Testis (tissue), 3 donors: ENCODE measurements around the gene MAN1A2. TPM values are rescaled to one million over a fixed set of nuclear protein-coding genes. Genes with fewer than 3 reads are reported as not detected.

Experiments
- DNase-seq: peaks from one replicate; pipeline ENCODE4 v3.0.0-alpha.2; 2019
- H3K27ac ChIP-seq, 2 donors: fragments of 200-600 bp; sonication (generic); one replicate each; pipeline ENCODE4 v1.5.1; 2019
- H3K27me3 ChIP-seq: fragments of 200-600 bp; sonication (generic); one replicate; pipeline ENCODE4 v1.5.1; 2019
- H3K36me3 ChIP-seq: fragments of 200-600 bp; sonication (generic); one replicate; pipeline ENCODE4 v1.5.1; 2017; ENCODE audit warnings: low read depth; ENCODE audit errors: missing control alignments
- H3K4me1 ChIP-seq: fragments of 200-600 bp; sonication (generic); one replicate; pipeline ENCODE4 v1.5.1; 2019
- H3K4me3 ChIP-seq, 2 donors: fragments of 200-600 bp; sonication (generic); one replicate each; pipeline ENCODE4 v1.5.1; 2017 to 2019
- H3K9me3 ChIP-seq: fragments of 200-600 bp; sonication (generic); one replicate; pipeline ENCODE4 v1.5.1; 2017
- POLR2A ChIP-seq: fragments of 450-650 bp; IDR thresholded peaks from one replicate; pipeline ENCODE4 v1.6.1; 2017; ENCODE audit warnings: antibody characterized with exemption, mild to moderate bottlenecking, moderate library complexity
- WGBS, 2 donors: methylation state at CpG; one replicate each; pipeline ENCODE4 v1.1.5; 2018; 5-methylcytosine and 5-hydroxymethylcytosine counted together
- intact Hi-C: fragments of 100-400 bp; cut with DNase I; formaldehyde crosslinking; loops from one replicate; pipeline ENCODE4 v1.15.1; 2023; ENCODE audit warnings: low total_unique reads
- polyA plus RNA-seq: library from polyadenylated mRNA; stranded (reverse); fragments of 350-450 nt; fragmentation: Illumina TruSeq; extraction: RNeasy Lipid Tissue Mini Kit (QIAGEN cat#74804); gene quantifications from one replicate; pipeline ENCODE4 v1.2.3, GENCODE V29; 2014; ENCODE audit warnings: low read depth, low replicate concordance; ENCODE audit not compliant: insufficient read depth
- total RNA-seq, 2 donors: library from RNA; depleted of rRNA; stranded (reverse); fragments of >200 nt; gene quantifications; one replicate each; pipeline ENCODE4 v1.2.3, GENCODE V29; 2016
- TF ChIP-seq, protein P1 (sequence below), 3 experiments: fragments of 450-650 bp in 2 of 3; fragments of 200-600 bp in 1 of 3; sonication (generic) in 1 of 3; IDR thresholded peaks; one replicate each; pipeline ENCODE4 v1.5.1; 2016 to 2019; ENCODE audit warnings: antibody characterized with exemption in 3 of 3, mild to moderate bottlenecking in 2 of 3, moderate library complexity in 1 of 3

Gene MAN1A2
- total and polyA plus RNA-seq, 3 donors from 2014 or later: 15.0 to 69.5 (median 64.3) TPM

DNA sequence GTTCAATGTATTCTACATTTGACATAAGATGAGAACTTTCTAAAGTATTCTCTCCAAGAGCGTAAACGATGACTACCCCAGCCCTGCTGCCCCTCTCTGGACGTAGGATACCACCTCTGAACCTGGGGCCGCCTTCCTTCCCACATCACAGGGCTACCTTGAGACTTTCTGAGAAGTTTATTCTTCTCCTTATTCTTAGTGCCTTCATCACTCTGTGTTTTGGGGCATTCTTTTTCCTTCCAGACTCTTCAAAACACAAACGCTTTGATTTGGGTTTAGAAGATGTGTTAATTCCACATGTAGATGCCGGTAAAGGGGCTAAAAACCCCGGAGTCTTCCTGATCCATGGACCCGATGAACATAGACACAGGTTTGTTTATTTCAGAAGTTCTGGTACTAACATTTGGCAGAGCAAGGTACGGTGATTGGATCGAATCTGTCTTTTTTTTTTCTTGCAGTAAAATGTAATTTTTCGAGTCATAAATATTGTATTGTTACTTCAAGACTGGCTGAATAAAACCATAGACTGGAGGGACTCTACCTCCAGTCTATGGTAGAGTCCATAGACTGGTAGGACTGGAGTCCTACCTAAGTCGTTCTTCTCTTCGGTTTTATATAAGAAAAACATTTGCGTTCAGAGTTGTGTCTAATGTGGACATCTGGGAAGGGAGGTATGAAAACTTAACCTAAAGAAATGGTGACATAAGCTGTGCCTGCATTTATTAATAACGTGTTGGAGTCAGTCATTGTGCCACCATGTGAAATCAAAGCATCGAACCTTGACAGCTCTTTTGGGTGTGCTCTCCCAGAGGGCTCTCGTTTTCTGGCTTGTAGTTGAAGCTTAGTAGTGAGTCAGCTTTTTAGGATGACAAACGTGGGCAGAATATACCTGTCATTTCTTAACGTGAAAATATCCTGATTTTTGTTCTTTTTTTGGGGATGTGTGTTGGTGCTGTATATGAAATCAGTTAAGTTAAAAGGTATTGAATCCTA lies 1.2 kb downstream of the MAN1A2 start:
- whole genome bisulfite sequencing, 2 donors: 4 to 6% methylated on average over 19 of the region's 19 CpGs
- Histone ChIP-seq H3K36me3 (no peaks in the 10 kb centered on the region), H3K27ac (peak overlapping the region; percentile 96 to 99), H3K9me3 (no peaks in the 10 kb centered on the region), H3K4me1 (peaks cover 31% of the 10 kb centered on the region), H3K4me3 (peak overlapping the region; percentile 89 to 90), H3K27me3 (no peaks in the 10 kb centered on the region)
- TF ChIP-seq POLR2A: no peak
- TF ChIP-seq, protein P1, sequence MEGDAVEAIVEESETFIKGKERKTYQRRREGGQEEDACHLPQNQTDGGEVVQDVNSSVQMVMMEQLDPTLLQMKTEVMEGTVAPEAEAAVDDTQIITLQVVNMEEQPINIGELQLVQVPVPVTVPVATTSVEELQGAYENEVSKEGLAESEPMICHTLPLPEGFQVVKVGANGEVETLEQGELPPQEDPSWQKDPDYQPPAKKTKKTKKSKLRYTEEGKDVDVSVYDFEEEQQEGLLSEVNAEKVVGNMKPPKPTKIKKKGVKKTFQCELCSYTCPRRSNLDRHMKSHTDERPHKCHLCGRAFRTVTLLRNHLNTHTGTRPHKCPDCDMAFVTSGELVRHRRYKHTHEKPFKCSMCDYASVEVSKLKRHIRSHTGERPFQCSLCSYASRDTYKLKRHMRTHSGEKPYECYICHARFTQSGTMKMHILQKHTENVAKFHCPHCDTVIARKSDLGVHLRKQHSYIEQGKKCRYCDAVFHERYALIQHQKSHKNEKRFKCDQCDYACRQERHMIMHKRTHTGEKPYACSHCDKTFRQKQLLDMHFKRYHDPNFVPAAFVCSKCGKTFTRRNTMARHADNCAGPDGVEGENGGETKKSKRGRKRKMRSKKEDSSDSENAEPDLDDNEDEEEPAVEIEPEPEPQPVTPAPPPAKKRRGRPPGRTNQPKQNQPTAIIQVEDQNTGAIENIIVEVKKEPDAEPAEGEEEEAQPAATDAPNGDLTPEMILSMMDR (IDR thresholded peaks at IDR 0.05): no peak
- intact Hi-C loops: no loop called here
- DNase-seq: peak; percentile 26

DNA sequence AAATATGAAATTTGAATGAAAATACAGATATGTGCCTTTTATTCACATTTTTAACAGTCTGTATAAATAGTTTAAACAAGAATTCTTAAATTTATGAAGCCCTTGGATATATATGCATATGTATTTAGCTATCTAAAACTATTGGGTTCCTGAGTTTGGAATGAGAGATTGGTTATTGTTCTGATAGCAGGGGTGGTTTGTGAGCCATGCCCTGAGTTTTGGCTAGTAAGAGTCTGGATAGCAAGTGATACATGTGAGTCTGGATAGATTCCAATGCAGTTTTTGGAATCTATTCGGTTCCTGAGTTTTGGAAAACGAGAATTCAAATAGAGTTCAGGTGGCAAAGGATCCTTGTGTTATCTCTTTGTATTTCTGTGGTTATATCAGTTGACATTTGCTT lies 2.8 kb downstream of the MAN1A2 start:
- intact Hi-C loops: no loop called here
- H3K4me1 ChIP-seq: peaks cover 19% of the 10 kb centered on the region
- H3K27ac ChIP-seq: no peak overlapping the region
- no peak overlapping the region for H3K4me3 ChIP-seq
- DNase-seq: no peak
- no peaks in the 10 kb centered on the region for H3K27me3 ChIP-seq
- no peaks in the 10 kb centered on the region for H3K9me3 ChIP-seq
- no peak for TF ChIP-seq POLR2A
- TF ChIP-seq, protein P1 (IDR thresholded peaks at IDR 0.05): no peak
- no peaks in the 10 kb centered on the region for H3K36me3 ChIP-seq
- WGBS, 2 donors: 8% methylated on average over 2 of the region's 2 CpGs

DNA sequence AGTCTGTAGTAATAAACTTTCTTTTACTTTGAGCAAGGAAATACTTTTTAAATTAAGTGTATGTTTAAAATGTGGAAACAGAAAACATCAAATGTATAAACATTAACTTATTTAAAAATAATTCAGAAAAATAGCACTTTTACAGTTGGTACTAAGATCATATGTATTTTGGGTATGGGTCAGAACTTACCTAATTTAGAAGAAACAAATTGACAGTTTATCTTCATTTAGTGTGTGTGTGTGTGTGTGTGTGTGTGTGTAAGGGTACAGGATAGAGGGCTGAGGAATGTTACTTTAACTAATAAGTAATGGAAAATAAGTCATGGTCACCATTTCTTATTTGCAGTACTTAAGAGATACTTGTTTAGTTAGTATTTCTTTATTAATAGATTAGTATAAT lies 3.3 kb downstream of the MAN1A2 start:
- H3K4me1 ChIP-seq: peaks cover 17% of the 10 kb centered on the region
- intact Hi-C loops: no loop called here
- H3K27me3 ChIP-seq: no peaks in the 10 kb centered on the region
- H3K4me3 ChIP-seq: no peak overlapping the region
- H3K27ac ChIP-seq: no peak overlapping the region
- H3K9me3 ChIP-seq: no peaks in the 10 kb centered on the region
- H3K36me3 ChIP-seq: no peaks in the 10 kb centered on the region
- DNase-seq: no peak
- TF ChIP-seq, protein P1 (IDR thresholded peaks at IDR 0.05): no peak

DNA sequence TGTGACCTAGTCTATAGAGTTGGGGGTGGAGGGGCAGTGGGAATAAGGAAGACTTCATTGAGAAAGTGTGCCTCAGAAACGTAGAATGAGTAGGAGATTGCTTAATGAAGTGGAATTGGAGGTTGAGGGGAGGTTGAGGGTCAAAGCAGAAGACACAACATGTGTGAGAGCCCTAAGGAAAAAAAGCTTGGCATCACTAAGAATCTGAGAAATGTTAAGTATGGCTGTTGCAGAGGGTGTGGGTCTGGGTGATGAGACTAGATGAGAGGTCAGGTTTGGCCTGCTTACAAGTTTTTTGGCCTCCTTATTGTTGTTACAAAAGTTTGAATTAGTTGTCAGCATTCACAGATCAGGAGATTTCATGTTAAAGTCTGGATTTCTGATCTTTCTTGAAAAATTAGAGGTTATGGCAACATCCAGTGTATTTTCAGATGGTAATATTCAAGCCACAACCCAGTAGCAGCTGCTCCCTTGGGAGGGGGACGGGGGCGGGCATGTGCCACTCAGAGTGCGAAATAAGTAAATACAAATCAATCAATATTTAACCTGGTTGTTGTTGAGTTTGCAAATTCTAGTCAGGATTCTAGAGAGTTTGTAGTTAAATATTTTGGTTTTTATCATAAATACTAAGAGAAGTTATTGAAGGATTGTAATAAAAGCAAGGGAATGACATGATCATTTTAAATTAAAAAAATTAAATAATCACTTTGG lies 4.3 kb downstream of the MAN1A2 start:
- no peaks in the 10 kb centered on the region for H3K9me3 ChIP-seq
- H3K4me3 ChIP-seq: no peak overlapping the region
- peaks cover 12% of the 10 kb centered on the region for H3K4me1 ChIP-seq
- H3K36me3 ChIP-seq: no peaks in the 10 kb centered on the region
- H3K27me3 ChIP-seq: no peaks in the 10 kb centered on the region
- DNase-seq: no peak
- no peak for TF ChIP-seq POLR2A
- TF ChIP-seq, protein P1 (IDR thresholded peaks at IDR 0.05): no peak
- intact Hi-C loops: no loop called here
- WGBS, 2 donors: 80 to 88% methylated on average over 4 of the region's 4 CpGs
- H3K27ac ChIP-seq: no peak overlapping the region
